Measurements from ENCODE around the gene RRN3. TPM values are rescaled to one million over a fixed set of nuclear protein-coding genes. Genes with fewer than 3 reads are reported as not detected.

The RRN3 gene
- 42.9 and 59.7 TPM in 2 replicates for total RNA-seq

DNA sequence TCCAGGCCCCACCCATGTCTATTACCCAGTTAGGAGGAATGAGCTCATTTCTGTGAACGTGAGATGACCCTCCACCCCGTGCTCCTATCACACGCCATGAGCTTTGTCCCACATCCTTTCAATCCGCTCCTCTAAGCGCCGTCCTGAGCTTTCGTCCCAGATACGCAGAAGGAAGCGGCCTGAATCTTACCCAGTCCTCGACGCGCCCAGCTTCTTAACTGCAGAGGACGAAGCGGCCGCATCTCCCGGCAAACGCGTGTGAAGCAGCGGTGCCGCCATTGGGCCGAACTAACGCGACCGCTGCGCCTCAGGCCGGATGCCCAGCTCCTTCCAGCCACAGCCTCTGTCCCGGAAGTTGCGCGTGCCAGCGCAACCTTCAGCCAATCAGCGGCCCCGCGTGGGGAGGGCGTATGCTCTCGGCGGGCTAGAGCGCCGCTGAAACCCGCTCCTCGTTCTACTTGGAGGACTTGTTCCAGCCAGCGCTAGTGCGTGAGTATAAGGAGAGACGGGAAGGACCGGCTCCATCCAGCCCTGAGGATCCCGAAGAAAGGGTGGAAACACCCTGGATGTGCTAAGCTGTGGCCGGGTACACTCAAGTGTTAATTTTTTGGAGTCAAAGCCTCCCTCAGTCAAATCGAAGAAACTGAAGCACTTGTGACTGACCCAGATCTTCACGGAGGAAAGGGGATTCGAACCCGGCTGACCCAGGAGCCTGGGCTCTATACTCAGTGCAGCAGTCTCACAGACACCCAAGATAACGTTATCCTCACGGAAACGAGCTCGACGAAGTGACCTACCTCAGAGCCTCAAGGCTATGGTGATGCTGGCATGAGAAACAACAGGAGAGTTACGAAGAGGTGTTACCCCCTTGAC lies at the start of gene RRN3:
TSS of gene RRN3 (minus strand) at position 318 of the 873 bp plus-strand sequence. CDS start at position 279, 39 bp downstream.

Other genes starting within 250 kb of the RRN3 start
- gene NPIPA1, start 156.8 kb downstream of the RRN3 start, total RNA-seq, result 30.6 and 31.1 TPM in 2 replicates
- gene PDXDC1, start 119.2 kb downstream of the RRN3 start, total RNA-seq, result 70.6 and 71.0 TPM in 2 replicates
- gene NTAN1, start 38.2 kb downstream of the RRN3 start, total RNA-seq, result 49.2 and 61.7 TPM in 2 replicates

Data from tracheal epithelial cell (primary cell).